ENCODE results near the gene LSP1.

Gene LSP1

GRCh38 chr11:1921574-1922141, 68.8 kb downstream of the LSP1 start:
- no peak overlapping the region for H3K4me3 ChIP-seq (ENCODE audit: low read depth in 1 of 2, low read length in 2 of 2)
- no peaks in the 10 kb centered on the region for H3K36me3 ChIP-seq (ENCODE audit: control insufficient read depth in 1 of 2, insufficient read depth in 2 of 2, low read length in 2 of 2)
- H3K27me3 ChIP-seq (ENCODE audit: low read depth, low read length), result no peaks in the 10 kb centered on the region
- no peaks in the 10 kb centered on the region for H3K9me3 ChIP-seq (ENCODE audit: control insufficient read depth in 1 of 2, low read length in 2 of 2)
- H3K4me1 ChIP-seq (ENCODE audit: control insufficient read depth in 1 of 2, insufficient read depth in 2 of 2, low read length in 2 of 2), result peaks cover 0 to 17% of the 10 kb centered on the region in 2 donors
- no peak overlapping the region for H3K27ac ChIP-seq (ENCODE audit: low read length)

- no peaks in the 10 kb centered on the region for H3K9me3 ChIP-seq (ENCODE audit: control insufficient read depth in 1 of 2, low read length in 2 of 2)
- no peak overlapping the region for H3K4me3 ChIP-seq (ENCODE audit: low read depth in 1 of 2, low read length in 2 of 2)
- peaks cover 0 to 17% of the 10 kb centered on the region in 2 donors for H3K4me1 ChIP-seq (ENCODE audit: control insufficient read depth in 1 of 2, insufficient read depth in 2 of 2, low read length in 2 of 2)
- H3K27ac ChIP-seq (ENCODE audit: low read length), result no peak overlapping the region
- no peaks in the 10 kb centered on the region for H3K36me3 ChIP-seq (ENCODE audit: control insufficient read depth in 1 of 2, insufficient read depth in 2 of 2, low read length in 2 of 2)
- H3K27me3 ChIP-seq (ENCODE audit: low read depth, low read length), result no peaks in the 10 kb centered on the region
These were observed 69.7 kb downstream of the LSP1 start for GRCh38 chr11:1922481-1923081.

GRCh38 chr11:1923201-1923956, 70.5 kb downstream of the LSP1 start:
- Histone ChIP-seq H3K4me3 (ENCODE audit: low read depth in 1 of 2, low read length in 2 of 2) (no peak overlapping the region), H3K27me3 (ENCODE audit: low read depth, low read length) (no peaks in the 10 kb centered on the region), H3K9me3 (ENCODE audit: control insufficient read depth in 1 of 2, low read length in 2 of 2) (no peaks in the 10 kb centered on the region), H3K27ac (ENCODE audit: low read length) (no peak overlapping the region), H3K36me3 (ENCODE audit: control insufficient read depth in 1 of 2, insufficient read depth in 2 of 2, low read length in 2 of 2) (no peaks in the 10 kb centered on the region), H3K4me1 (ENCODE audit: control insufficient read depth in 1 of 2, insufficient read depth in 2 of 2, low read length in 2 of 2) (peaks cover 0 to 17% of the 10 kb centered on the region in 2 donors)

GRCh38 chr11:1924181-1924580, 71.3 kb downstream of the LSP1 start:
- H3K4me1 ChIP-seq (ENCODE audit: control insufficient read depth in 1 of 2, insufficient read depth in 2 of 2, low read length in 2 of 2), result peaks cover 0 to 17% of the 10 kb centered on the region in 2 donors
- no peaks in the 10 kb centered on the region for H3K27me3 ChIP-seq (ENCODE audit: low read depth, low read length)
- no peaks in the 10 kb centered on the region for H3K36me3 ChIP-seq (ENCODE audit: control insufficient read depth in 1 of 2, insufficient read depth in 2 of 2, low read length in 2 of 2)
- no peak overlapping the region for H3K4me3 ChIP-seq (ENCODE audit: low read depth in 1 of 2, low read length in 2 of 2)
- H3K27ac ChIP-seq (ENCODE audit: low read length), result no peak overlapping the region
- H3K9me3 ChIP-seq (ENCODE audit: control insufficient read depth in 1 of 2, low read length in 2 of 2), result no peaks in the 10 kb centered on the region

- Histone ChIP-seq H3K9me3 (ENCODE audit: control insufficient read depth in 1 of 2, low read length in 2 of 2) (no peaks in the 10 kb centered on the region), H3K4me3 (ENCODE audit: low read depth in 1 of 2, low read length in 2 of 2) (no peak overlapping the region), H3K36me3 (ENCODE audit: control insufficient read depth in 1 of 2, insufficient read depth in 2 of 2, low read length in 2 of 2) (no peaks in the 10 kb centered on the region), H3K27ac (ENCODE audit: low read length) (no peak overlapping the region), H3K4me1 (ENCODE audit: control insufficient read depth in 1 of 2, insufficient read depth in 2 of 2, low read length in 2 of 2) (peaks cover 0 to 17% of the 10 kb centered on the region in 2 donors), H3K27me3 (ENCODE audit: low read depth, low read length) (no peaks in the 10 kb centered on the region)
These were observed 71.9 kb downstream of the LSP1 start for GRCh38 chr11:1924646-1925372.

GRCh38 chr11:1925373-1926155, 72.7 kb downstream of the LSP1 start:
- Histone ChIP-seq H3K4me3 (ENCODE audit: low read depth in 1 of 2, low read length in 2 of 2) (no peak overlapping the region), H3K27ac (ENCODE audit: low read length) (no peak overlapping the region), H3K9me3 (ENCODE audit: control insufficient read depth in 1 of 2, low read length in 2 of 2) (no peaks in the 10 kb centered on the region), H3K27me3 (ENCODE audit: low read depth, low read length) (no peaks in the 10 kb centered on the region), H3K4me1 (ENCODE audit: control insufficient read depth in 1 of 2, insufficient read depth in 2 of 2, low read length in 2 of 2) (peaks cover 0 to 17% of the 10 kb centered on the region in 2 donors), H3K36me3 (ENCODE audit: control insufficient read depth in 1 of 2, insufficient read depth in 2 of 2, low read length in 2 of 2) (no peaks in the 10 kb centered on the region)

GRCh38 chr11:1926156-1927025, 73.5 kb downstream of the LSP1 start:
- no peaks in the 10 kb centered on the region for H3K9me3 ChIP-seq (ENCODE audit: control insufficient read depth in 1 of 2, low read length in 2 of 2)
- H3K27me3 ChIP-seq (ENCODE audit: low read depth, low read length), result no peaks in the 10 kb centered on the region
- H3K4me1 ChIP-seq (ENCODE audit: control insufficient read depth in 1 of 2, insufficient read depth in 2 of 2, low read length in 2 of 2), result peaks cover 0 to 19% of the 10 kb centered on the region in 2 donors
- H3K36me3 ChIP-seq (ENCODE audit: control insufficient read depth in 1 of 2, insufficient read depth in 2 of 2, low read length in 2 of 2), result no peaks in the 10 kb centered on the region
- no peak overlapping the region for H3K27ac ChIP-seq (ENCODE audit: low read length)
- no peak overlapping the region for H3K4me3 ChIP-seq (ENCODE audit: low read depth in 1 of 2, low read length in 2 of 2)

- H3K9me3 ChIP-seq (ENCODE audit: control insufficient read depth in 1 of 2, low read length in 2 of 2), result no peaks in the 10 kb centered on the region
- H3K4me3 ChIP-seq (ENCODE audit: low read depth in 1 of 2, low read length in 2 of 2), result no peak overlapping the region
- no peaks in the 10 kb centered on the region for H3K27me3 ChIP-seq (ENCODE audit: low read depth, low read length)
- H3K4me1 ChIP-seq (ENCODE audit: control insufficient read depth in 1 of 2, insufficient read depth in 2 of 2, low read length in 2 of 2), result peaks cover 0 to 13% of the 10 kb centered on the region in 2 donors
- no peaks in the 10 kb centered on the region for H3K36me3 ChIP-seq (ENCODE audit: control insufficient read depth in 1 of 2, insufficient read depth in 2 of 2, low read length in 2 of 2)
- H3K27ac ChIP-seq (ENCODE audit: low read length), result no peak overlapping the region
These were observed 74.4 kb downstream of the LSP1 start for GRCh38 chr11:1927026-1927847.

- H3K4me3 ChIP-seq (ENCODE audit: low read depth in 1 of 2, low read length in 2 of 2), result no peak overlapping the region
- peaks cover 0 to 6% of the 10 kb centered on the region in 2 donors for H3K4me1 ChIP-seq (ENCODE audit: control insufficient read depth in 1 of 2, insufficient read depth in 2 of 2, low read length in 2 of 2)
- H3K36me3 ChIP-seq (ENCODE audit: control insufficient read depth in 1 of 2, insufficient read depth in 2 of 2, low read length in 2 of 2), result no peaks in the 10 kb centered on the region
- H3K27ac ChIP-seq (ENCODE audit: low read length), result no peak overlapping the region
- no peaks in the 10 kb centered on the region for H3K9me3 ChIP-seq (ENCODE audit: control insufficient read depth in 1 of 2, low read length in 2 of 2)
- H3K27me3 ChIP-seq (ENCODE audit: low read depth, low read length), result no peaks in the 10 kb centered on the region
These were observed 75.1 kb downstream of the LSP1 start for GRCh38 chr11:1927848-1928469.
